Omental fat pad (tissue), 4 donors: ENCODE results near the gene CETP. TPM values are rescaled to one million over a fixed set of nuclear protein-coding genes. Genes with fewer than 3 reads are reported as not detected.
"Not testable (repeated sequence)": the region's sequence is repeated elsewhere in the genome, so short reads cannot be mapped to it uniquely, and the experiment has no call there.

Experiments used
- ATAC-seq: fragments of 150-250 bp; one replicate; pipeline ENCODE4 v1.9.1; 2016; ENCODE audit warnings: mild to moderate bottlenecking, moderate library complexity; ENCODE audit not compliant: low FRiP score
- DNase-seq: peaks from one replicate; pipeline ENCODE4 v3.0.0-alpha.2; 2019; ENCODE audit warnings: low spot score
- CTCF ChIP-seq, 3 donors: fragments of 450-650 bp; IDR thresholded peaks; one replicate each; pipeline ENCODE4 v1.5.1; 2016 to 2017; ENCODE audit warnings: antibody characterized with exemption in 3 of 3, mild to moderate bottlenecking in 3 of 3, moderate library complexity in 2 of 3
- total RNA-seq, 4 donors: library from RNA; depleted of rRNA; stranded (reverse); fragments of >200 nt; gene quantifications; one replicate each; pipeline ENCODE4 v1.1.0, GENCODE V29; 2016

CETP gene
- total RNA-seq, 4 donors from 2014 or later: 0.84 to 61.5 (median 5.9) TPM

GRCh38 chr16:56983211-56983751 lies 21.5 kb downstream of the CETP start:
- ATAC-seq (no peak), DNase-seq (no peak)
- no peak for TF ChIP-seq CTCF (IDR thresholded peaks at IDR 0.05)

- no peak for DNase-seq
- TF ChIP-seq CTCF (IDR thresholded peaks at IDR 0.05): no peak
- ATAC-seq: no peak
These were observed 22.9 kb downstream of the CETP start for GRCh38 chr16:56984639-56985038.

GRCh38 chr16:56985288-56985961 lies 23.7 kb downstream of the CETP start:
- ATAC-seq: peak; percentile 65
- peak; percentile 54 for DNase-seq
- no peak for TF ChIP-seq CTCF (IDR thresholded peaks at IDR 0.05)

- ATAC-seq: no peak
- no peak for TF ChIP-seq CTCF (IDR thresholded peaks at IDR 0.05)
- DNase-seq: no peak
These were observed 24.2 kb downstream of the CETP start for GRCh38 chr16:56985962-56986360.

GRCh38 chr16:56986361-56986760 lies 24.6 kb downstream of the CETP start:
- ATAC-seq (no peak), DNase-seq (no peak)
- no peak for TF ChIP-seq CTCF (IDR thresholded peaks at IDR 0.05)

- DNase-seq: not testable (repeated sequence)
These were observed 25.2 kb downstream of the CETP start for GRCh38 chr16:56986908-56987307.

GRCh38 chr16:56987692-56988091 lies 25.9 kb downstream of the CETP start:
- DNase-seq (no peak), ATAC-seq (no peak)
- no peak for TF ChIP-seq CTCF (IDR thresholded peaks at IDR 0.05)

More at GRCh38 chr16:56986908-56987307, 25.2 kb downstream of the CETP start:
- ATAC-seq: not testable (repeated sequence)
